GM12878 (cell line): ENCODE data around the gene CRP. TPM values are rescaled to one million over a fixed set of nuclear protein-coding genes. Genes with fewer than 3 reads are reported as not detected.

Source experiments
- ATAC-seq: fragments of 200-7000 bp; cut with Tn5 transposase; 3 replicates; pipeline ENCODE4 v1.9.1; 2020; ENCODE audit warnings: mild to moderate bottlenecking, moderate library complexity
- BruUV-seq: library from RNA; stranded (reverse); fragments of 400-500 nt; replicated peaks from 2 replicates; lab custom pipeline; 2021; lab: Mats Ljungman, UMichigan
- CTCF ChIA-PET: fragments of 300-600 bp; sonication (Branson Sonifier 250); formaldehyde crosslinking; extraction: SDS; loops from one replicate; lab custom pipeline; 2021; ENCODE audit warnings: inconsistent platforms; lab: Yijun Ruan, JAX
- POLR2A ChIA-PET: fragments of 350-600 bp; formaldehyde crosslinking; extraction: SDS; loops from one replicate; lab custom pipeline; 2021; ENCODE audit warnings: inconsistent platforms; lab: Charles Lee
- RAD21 ChIA-PET: fragments of 300-600 bp; sonication (Branson Sonifier 250); formaldehyde crosslinking; loops from one replicate; lab custom pipeline; 2023; ENCODE audit warnings: antibody characterized with exemption; ENCODE audit not compliant: unreplicated experiment; lab: Charles Lee
- SMC1A ChIA-PET: fragments of 300-600 bp; sonication (Branson Sonifier 250); formaldehyde crosslinking; loops from one replicate; lab custom pipeline; 2023; ENCODE audit not compliant: unreplicated experiment, uncharacterized antibody; lab: Charles Lee
- DNase-seq: peaks from one replicate; pipeline ENCODE4 v3.0.0-alpha.2; 2011; ENCODE audit warnings: low read depth, low spot score
- FAIRE-seq: peaks from 3 replicates; lab custom pipeline; 2011; peaks lifted over from hg19 to GRCh38; lab: Jason Lieb, UNC
- H2AFZ ChIP-seq: 2 replicates; pipeline ENCODE4 v1.6.0; 2011; ENCODE audit warnings: low read depth, low read length, control low read depth; ENCODE audit not compliant: control insufficient read depth
- H3K27ac ChIP-seq: 2 replicates; pipeline ENCODE4 v1.5.1; 2011; ENCODE audit warnings: control low read depth; ENCODE audit not compliant: control insufficient read depth, insufficient read depth
- H3K27me3 ChIP-seq, 2 experiments: replicated peaks in 1 of 2; 2 replicates each; pipeline versions ENCODE4 v1.6.0 to v1.6.1; 2011; ENCODE audit warnings: low read length in 1 of 2; ENCODE audit not compliant: control insufficient read depth in 2 of 2, insufficient read depth in 2 of 2
- H3K36me3 ChIP-seq, 2 experiments: 2 replicates each; pipeline ENCODE4 v1.5.1; 2011; ENCODE audit warnings: low read length in 1 of 2; ENCODE audit not compliant: control insufficient read depth in 2 of 2, insufficient read depth in 2 of 2
- H3K4me1 ChIP-seq: 2 replicates; pipeline ENCODE4 v1.6.1; 2011; ENCODE audit warnings: mild to moderate bottlenecking, low read length, moderate library complexity, mixed read lengths; ENCODE audit not compliant: control insufficient read depth, insufficient read depth
- H3K4me2 ChIP-seq: 2 replicates; pipeline ENCODE4 v1.6.0; 2011; ENCODE audit warnings: control low read depth; ENCODE audit not compliant: control insufficient read depth, insufficient read depth
- H3K4me3 ChIP-seq: fragments of 200-600 bp; sonication (generic); 2 replicates; pipeline ENCODE4 v1.5.1; 2016
- H3K79me2 ChIP-seq: 2 replicates; pipeline ENCODE4 v1.6.0; 2011; ENCODE audit warnings: low read length; ENCODE audit not compliant: control insufficient read depth, insufficient read depth
- H3K9ac ChIP-seq: 2 replicates; pipeline ENCODE4 v1.8.0; 2011; ENCODE audit warnings: low read length, control low read depth, mixed read lengths; ENCODE audit not compliant: control insufficient read depth, insufficient read depth
- H3K9me3 ChIP-seq: replicated peaks from 3 replicates; pipeline ENCODE4 v1.5.1; 2011; ENCODE audit warnings: mild to moderate bottlenecking, low read length; ENCODE audit not compliant: control insufficient read depth, insufficient read depth
- H4K20me1 ChIP-seq: 2 replicates; pipeline ENCODE4 v1.6.0; 2011; ENCODE audit not compliant: control insufficient read depth, insufficient read depth
- BCL11A ChIP-seq: IDR thresholded peaks from 2 replicates; pipeline ENCODE4 v1.6.1; 2011; ENCODE audit warnings: low read depth, low read length
- FOXM1 ChIP-seq: IDR thresholded peaks from 2 replicates; pipeline ENCODE4 v1.6.1; 2012; ENCODE audit warnings: low read depth, mild to moderate bottlenecking, inconsistent platforms, low read length, moderate library complexity
- GATAD2B ChIP-seq: fragments of 450-650 bp; conservative IDR thresholded peaks from 2 replicates; pipeline ENCODE4 v1.6.1; 2017; ENCODE audit warnings: low read depth, mild to moderate bottlenecking, moderate library complexity
- JUND ChIP-seq: IDR thresholded peaks from 2 replicates; pipeline ENCODE4 v1.6.1; 2012; ENCODE audit warnings: low read depth, mild to moderate bottlenecking, low read length, improper control_type of control experiment, moderate library complexity
- KLF5 ChIP-seq: fragments of 450-650 bp; IDR thresholded peaks from 2 replicates; pipeline ENCODE4 v1.6.1; 2014; ENCODE audit warnings: mild to moderate bottlenecking; ENCODE audit not compliant: partially characterized antibody
- PAX8 ChIP-seq: fragments of 450-650 bp; IDR thresholded peaks from 2 replicates; pipeline ENCODE4 v1.6.1; 2017; ENCODE audit warnings: mild to moderate bottlenecking, moderate library complexity
- SMARCA5 ChIP-seq: fragments of 450-650 bp; IDR thresholded peaks from 2 replicates; pipeline ENCODE4 v1.6.1; 2017; ENCODE audit warnings: mild to moderate bottlenecking
- ZNF217 ChIP-seq: fragments of 450-650 bp; IDR thresholded peaks from 2 replicates; pipeline ENCODE4 v1.6.1; 2017; ENCODE audit warnings: antibody characterized with exemption, mild to moderate bottlenecking
- in situ Hi-C: fragments of 300-500 bp; cut with MboI; formaldehyde crosslinking; loops from 9 replicates; pipeline ENCODE4 v1.14.3; 2018; ENCODE audit warnings: mixed read lengths
- intact Hi-C: fragments of 100-400 bp; cut with micrococcal nuclease; formaldehyde crosslinking; loops from one replicate; pipeline ENCODE4 v1.14.2; 2022; ENCODE audit not compliant: unreplicated experiment
- polyA plus RNA-seq, 11 experiments: library from polyadenylated mRNA; depleted of rRNA in 4 of 11; unstranded in 6 of 11; stranded (reverse) in 5 of 11; fragments of >200 nt; fragmentation: Nextera tagmentation in 4 of 11; fragmentation: Illumina TruSeq in 1 of 11; extraction: Ambion mirVana in 4 of 11; extraction: Trizol in 1 of 11; gene quantifications; 1 replicate in 1 of 11; 2 replicates in 10 of 11; pipeline versions ENCODE4 v1.2.1 to v1.2.3, GENCODE V29; 2011 to 2016; ENCODE audit warnings: inconsistent platforms in 2 of 11, missing spikeins in 2 of 11, low read depth in 1 of 11
- total RNA-seq, 4 experiments: library from RNA; depleted of rRNA in 3 of 4; stranded (reverse); fragments of >200 nt in 3 of 4; fragmentation: Illumina TruSeq in 1 of 4; extraction: Trizol in 1 of 4; gene quantifications; 2 replicates each; pipeline versions ENCODE4 v1.2.1 to v1.2.3, GENCODE V29; 2013 to 2021
- TF ChIP-seq, protein P1 (sequence below): fragments of 450-650 bp; IDR thresholded peaks from 2 replicates; pipeline ENCODE4 v1.6.1; 2018; ENCODE audit warnings: borderline replicate concordance, mild to moderate bottlenecking; ENCODE audit not compliant: partially characterized antibody
- TF ChIP-seq, protein P2 (sequence below): fragments of 450-650 bp; IDR thresholded peaks from 2 replicates; pipeline ENCODE4 v1.6.1; 2017; ENCODE audit warnings: low read depth, mild to moderate bottlenecking, moderate library complexity

The CRP gene
- total and polyA plus RNA-seq, 10 of the 15 experiments (the other 5 are each of a cell fraction or from before 2014, with no cell fraction given) = 0.54 TPM; not detected in 9

DNA sequence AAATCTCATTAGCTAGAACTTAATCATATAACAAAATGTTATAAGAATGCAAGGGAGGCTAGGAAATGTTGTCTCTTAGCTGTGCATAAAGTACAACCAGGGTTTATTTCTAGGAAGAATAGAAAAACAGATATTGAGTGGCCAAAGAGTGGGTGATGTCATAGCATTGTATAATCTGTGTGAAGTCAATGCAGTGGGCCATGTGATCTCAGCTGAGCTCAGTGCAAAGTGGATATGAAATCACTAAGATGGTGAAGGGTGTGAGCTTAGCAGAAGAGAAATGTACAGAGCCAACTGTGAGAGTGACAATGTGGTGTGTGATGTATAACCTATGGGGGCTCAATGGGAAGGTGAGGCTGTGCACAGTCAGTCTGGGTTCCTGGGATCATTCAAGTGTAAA, 36.6 kb upstream of the CRP start:
- Histone ChIP-seq H4K20me1 (no peaks in the 10 kb centered on the region), H3K9ac (no peak overlapping the region), H3K4me2 (no peak overlapping the region), H3K36me3 (no peaks in the 10 kb centered on the region), H3K4me1 (no peaks in the 10 kb centered on the region), H2AFZ (no peak overlapping the region), H3K9me3 (no peaks in the 10 kb centered on the region), H3K79me2 (no peaks in the 10 kb centered on the region), H3K27ac (no peak overlapping the region), H3K27me3 (no peaks in the 10 kb centered on the region), H3K4me3 (no peak overlapping the region)
- no peak for DNase-seq
- no TSS peak for BruUV-seq
- TF ChIP-seq BCL11A (no peak), PAX8 (no peak), GATAD2B (no peak), KLF5 (no peak), FOXM1 (no peak), JUND (no peak), ZNF217 (no peak), SMARCA5 (no peak)
- TF ChIP-seq, protein P1, sequence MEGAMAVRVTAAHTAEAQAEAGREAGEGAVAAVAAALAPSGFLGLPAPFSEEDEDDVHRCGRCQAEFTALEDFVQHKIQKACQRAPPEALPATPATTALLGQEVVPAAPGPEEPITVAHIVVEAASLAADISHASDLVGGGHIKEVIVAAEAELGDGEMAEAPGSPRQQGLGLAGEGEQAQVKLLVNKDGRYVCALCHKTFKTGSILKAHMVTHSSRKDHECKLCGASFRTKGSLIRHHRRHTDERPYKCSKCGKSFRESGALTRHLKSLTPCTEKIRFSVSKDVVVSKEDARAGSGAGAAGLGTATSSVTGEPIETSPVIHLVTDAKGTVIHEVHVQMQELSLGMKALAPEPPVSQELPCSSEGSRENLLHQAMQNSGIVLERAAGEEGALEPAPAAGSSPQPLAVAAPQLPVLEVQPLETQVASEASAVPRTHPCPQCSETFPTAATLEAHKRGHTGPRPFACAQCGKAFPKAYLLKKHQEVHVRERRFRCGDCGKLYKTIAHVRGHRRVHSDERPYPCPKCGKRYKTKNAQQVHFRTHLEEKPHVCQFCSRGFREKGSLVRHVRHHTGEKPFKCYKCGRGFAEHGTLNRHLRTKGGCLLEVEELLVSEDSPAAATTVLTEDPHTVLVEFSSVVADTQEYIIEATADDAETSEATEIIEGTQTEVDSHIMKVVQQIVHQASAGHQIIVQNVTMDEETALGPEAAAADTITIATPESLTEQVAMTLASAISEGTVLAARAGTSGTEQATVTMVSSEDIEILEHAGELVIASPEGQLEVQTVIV = no peak
- TF ChIP-seq, protein P2, sequence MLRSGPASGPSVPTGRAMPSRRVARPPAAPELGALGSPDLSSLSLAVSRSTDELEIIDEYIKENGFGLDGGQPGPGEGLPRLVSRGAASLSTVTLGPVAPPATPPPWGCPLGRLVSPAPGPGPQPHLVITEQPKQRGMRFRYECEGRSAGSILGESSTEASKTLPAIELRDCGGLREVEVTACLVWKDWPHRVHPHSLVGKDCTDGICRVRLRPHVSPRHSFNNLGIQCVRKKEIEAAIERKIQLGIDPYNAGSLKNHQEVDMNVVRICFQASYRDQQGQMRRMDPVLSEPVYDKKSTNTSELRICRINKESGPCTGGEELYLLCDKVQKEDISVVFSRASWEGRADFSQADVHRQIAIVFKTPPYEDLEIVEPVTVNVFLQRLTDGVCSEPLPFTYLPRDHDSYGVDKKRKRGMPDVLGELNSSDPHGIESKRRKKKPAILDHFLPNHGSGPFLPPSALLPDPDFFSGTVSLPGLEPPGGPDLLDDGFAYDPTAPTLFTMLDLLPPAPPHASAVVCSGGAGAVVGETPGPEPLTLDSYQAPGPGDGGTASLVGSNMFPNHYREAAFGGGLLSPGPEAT = no peak
- ChIA-PET POLR2A (no interaction called here), RAD21 (no interaction called here), SMC1A (no interaction called here), CTCF (no interaction called here)
- FAIRE-seq = no peak
- in situ Hi-C loops (no loop called here), intact Hi-C loops (no loop called here)
- no peak for ATAC-seq
